ENCODE data around the gene CFAP74.
"Not testable (repeated sequence)": the region's sequence is repeated elsewhere in the genome, so short reads cannot be mapped to it uniquely, and the experiment has no call there.

CFAP74 gene

GRCh38 chr1:1954831-1955441 is 48.6 kb downstream of the CFAP74 start:
- DNase-seq (ENCODE audit: low read depth in 2 of 2) = no peak

- no peak for DNase-seq (ENCODE audit: low read depth in 2 of 2)
Measured at GRCh38 chr1:1954015-1954414, 49.6 kb downstream of the CFAP74 start.

GRCh38 chr1:1950940-1951339 is 52.6 kb downstream of the CFAP74 start:
- no peak for DNase-seq (ENCODE audit: low read depth in 2 of 2)

GRCh38 chr1:1948783-1949182 is 54.8 kb downstream of the CFAP74 start:
- DNase-seq (ENCODE audit: low read depth in 2 of 2) = no peak

- no peak for DNase-seq (ENCODE audit: low read depth in 2 of 2)
Measured at GRCh38 chr1:1947493-1947892, 56.1 kb downstream of the CFAP74 start.

GRCh38 chr1:1946540-1946939 is 57.0 kb downstream of the CFAP74 start:
- no peak for DNase-seq (ENCODE audit: low read depth in 2 of 2)

- no peak for DNase-seq (ENCODE audit: low read depth in 2 of 2)
Measured at GRCh38 chr1:1945782-1946393, 57.7 kb downstream of the CFAP74 start.

GRCh38 chr1:1943834-1944570 is 59.6 kb downstream of the CFAP74 start:
- no peak for DNase-seq (ENCODE audit: low read depth in 2 of 2)

GRCh38 chr1:1942753-1943656 is 60.6 kb downstream of the CFAP74 start:
- no peak for DNase-seq (ENCODE audit: low read depth in 2 of 2)

- no peak for DNase-seq (ENCODE audit: low read depth in 2 of 2)
Measured at GRCh38 chr1:1941868-1942752, 61.5 kb downstream of the CFAP74 start.

- DNase-seq (ENCODE audit: low read depth in 2 of 2) = no peak
Measured at GRCh38 chr1:1941211-1941841, 62.3 kb downstream of the CFAP74 start.

- DNase-seq (ENCODE audit: low read depth in 2 of 2) = no peak
Measured at GRCh38 chr1:1940123-1940425, 63.5 kb downstream of the CFAP74 start.

GRCh38 chr1:1939296-1940122 is 64.1 kb downstream of the CFAP74 start:
- DNase-seq (ENCODE audit: low read depth in 2 of 2) = no peak

- no peak for DNase-seq (ENCODE audit: low read depth in 2 of 2)
Measured at GRCh38 chr1:1938613-1939295, 64.8 kb downstream of the CFAP74 start.

GRCh38 chr1:1938276-1938573 is 65.4 kb downstream of the CFAP74 start:
- no peak for DNase-seq (ENCODE audit: low read depth in 2 of 2)

- DNase-seq (ENCODE audit: low read depth in 2 of 2) = no peak
Measured at GRCh38 chr1:1937549-1938275, 65.9 kb downstream of the CFAP74 start.

GRCh38 chr1:1937061-1937460 is 66.5 kb downstream of the CFAP74 start:
- no peak for DNase-seq (ENCODE audit: low read depth in 2 of 2)

- not testable (repeated sequence) for DNase-seq (ENCODE audit: low read depth in 2 of 2)
Measured at GRCh38 chr1:1934848-1935247, 68.7 kb downstream of the CFAP74 start.
